Liver (tissue), 9 donors: ENCODE data around the gene KIAA0930. TPM values are rescaled to one million over a fixed set of nuclear protein-coding genes. Genes with fewer than 3 reads are reported as not detected.

ENCODE experiments used
- DNase-seq: peaks from one replicate; pipeline ENCODE4 v3.0.0-alpha.2; 2017; ENCODE audit warnings: low spot score
- H3K27ac ChIP-seq, 2 donors: one replicate each; pipeline ENCODE4 v1.7.0; 2013; ENCODE audit warnings: inconsistent platforms in 2 of 2, low read length in 2 of 2, control low read depth in 1 of 2, low read depth in 1 of 2, mild to moderate bottlenecking in 1 of 2
- H3K27me3 ChIP-seq, 4 donors: one replicate each; pipeline versions ENCODE4 v1.6.1 to v1.7.0; 2013; ENCODE audit warnings: low read length in 3 of 4, inconsistent platforms in 1 of 4, mild to moderate bottlenecking in 1 of 4, moderate library complexity in 1 of 4; ENCODE audit not compliant: control insufficient read depth in 4 of 4, insufficient read depth in 4 of 4
- H3K36me3 ChIP-seq, 4 donors: one replicate each; pipeline versions ENCODE4 v1.6.1 to v1.7.0; 2013; ENCODE audit warnings: low read length in 3 of 4, mild to moderate bottlenecking in 3 of 4, low read depth in 1 of 4, moderate library complexity in 1 of 4; ENCODE audit not compliant: control insufficient read depth in 4 of 4, insufficient read depth in 3 of 4
- H3K4me1 ChIP-seq, 4 donors: one replicate each; pipeline versions ENCODE4 v1.6.1 to v1.7.0; 2013; ENCODE audit warnings: low read length in 3 of 4, mild to moderate bottlenecking in 3 of 4, moderate library complexity in 1 of 4; ENCODE audit not compliant: control insufficient read depth in 4 of 4, insufficient read depth in 4 of 4
- H3K4me3 ChIP-seq, 3 donors: one replicate each; pipeline versions ENCODE4 v1.6.1 to v1.7.0; 2013; ENCODE audit warnings: low read length in 3 of 3, control low read depth in 1 of 3, low read depth in 1 of 3, mild to moderate bottlenecking in 1 of 3
- H3K9ac ChIP-seq, 2 donors: one replicate each; pipeline ENCODE4 v1.7.0; 2013; ENCODE audit warnings: low read length in 2 of 2, mild to moderate bottlenecking in 2 of 2, moderate library complexity in 2 of 2, control low read depth in 1 of 2, low read depth in 1 of 2
- H3K9me3 ChIP-seq, 4 donors: one replicate each; pipeline versions ENCODE4 v1.6.1 to v1.7.0; 2013; ENCODE audit warnings: low read length in 3 of 4; ENCODE audit not compliant: control insufficient read depth in 4 of 4
- CTCF ChIP-seq: fragments of 150-350 bp; IDR thresholded peaks from 2 replicates; pipeline ENCODE4 v1.5.1; 2017; ENCODE audit warnings: improper control_type of control experiment, low read depth, low read length; ENCODE audit not compliant: missing input control
- EGR1 ChIP-seq, 2 donors: IDR thresholded peaks; 2 replicates each; pipeline ENCODE4 v1.6.1; 2016 to 2018; ENCODE audit warnings: antibody characterized with exemption in 2 of 2, low read depth in 2 of 2
- FOXA1 ChIP-seq: IDR thresholded peaks from 2 replicates; pipeline ENCODE4 v1.6.1; 2016; ENCODE audit warnings: antibody characterized with exemption
- FOXA2 ChIP-seq: IDR thresholded peaks from 2 replicates; pipeline ENCODE4 v1.6.1; 2016; ENCODE audit warnings: antibody characterized with exemption
- GABPA ChIP-seq, 2 donors: IDR thresholded peaks in 1 of 2; conservative IDR thresholded peaks in 1 of 2; 2 replicates each; pipeline ENCODE4 v1.6.1; 2016; ENCODE audit warnings: antibody characterized with exemption in 2 of 2, mild to moderate bottlenecking in 1 of 2, moderate library complexity in 1 of 2
- HNF4A ChIP-seq, 2 donors: conservative IDR thresholded peaks; 2 replicates each; pipeline ENCODE4 v1.6.1; 2016; ENCODE audit warnings: antibody characterized with exemption in 2 of 2, mild to moderate bottlenecking in 2 of 2
- HNF4G ChIP-seq: IDR thresholded peaks from 2 replicates; pipeline ENCODE4 v1.6.1; 2016; ENCODE audit warnings: antibody characterized with exemption
- JUND ChIP-seq, 2 donors: IDR thresholded peaks; 2 replicates each; pipeline ENCODE4 v1.6.1; 2016; ENCODE audit warnings: antibody characterized with exemption in 2 of 2
- NR2F2 ChIP-seq: IDR thresholded peaks from 2 replicates; pipeline ENCODE4 v1.6.1; 2016; ENCODE audit warnings: antibody characterized with exemption
- RAD21 ChIP-seq, 2 donors: IDR thresholded peaks; 2 replicates each; pipeline ENCODE4 v1.6.1; 2016; ENCODE audit warnings: antibody characterized with exemption in 2 of 2, mild to moderate bottlenecking in 2 of 2
- RXRA ChIP-seq, 2 donors: IDR thresholded peaks; 2 replicates each; pipeline ENCODE4 v1.6.1; 2017 to 2018; ENCODE audit warnings: antibody characterized with exemption in 2 of 2, mild to moderate bottlenecking in 1 of 2
- SP1 ChIP-seq: IDR thresholded peaks from 2 replicates; pipeline ENCODE4 v1.6.1; 2018; ENCODE audit warnings: antibody characterized with exemption, mild to moderate bottlenecking
- TAF1 ChIP-seq: conservative IDR thresholded peaks from 2 replicates; pipeline ENCODE4 v1.6.1; 2016; ENCODE audit warnings: antibody characterized with exemption, mild to moderate bottlenecking
- YY1 ChIP-seq: IDR thresholded peaks from 2 replicates; pipeline ENCODE4 v1.6.1; 2016; ENCODE audit warnings: antibody characterized with exemption, mild to moderate bottlenecking
- WGBS: extraction: QIAGEN DNeasy Blood & Tissue Kit; methylation state at CpG from one replicate; pipeline ENCODE4 v1.1.7; 2013; 5-methylcytosine and 5-hydroxymethylcytosine counted together
- polyA plus RNA-seq, 2 donors: library from polyadenylated mRNA; stranded (reverse) in 1 of 2; unstranded in 1 of 2; fragments of 200-250 nt in 1 of 2; fragments of >200 nt in 1 of 2; fragmentation: Nextera tagmentation in 1 of 2; extraction: Ambion mirVana in 1 of 2; gene quantifications; one replicate each; pipeline versions ENCODE4 v1.2.1 to v1.2.3, GENCODE V29; 2013 to 2015
- total RNA-seq, 2 donors: library from RNA; depleted of rRNA; stranded (reverse); fragments of >200 nt; gene quantifications; one replicate each; pipeline ENCODE4 v1.2.3, GENCODE V29; 2014
- TF ChIP-seq, protein P1 (sequence below): IDR thresholded peaks from 2 replicates; pipeline ENCODE4 v1.6.1; 2016; ENCODE audit warnings: antibody characterized with exemption
- TF ChIP-seq, protein P2 (sequence below): IDR thresholded peaks from 2 replicates; pipeline ENCODE4 v1.6.1; 2016; ENCODE audit warnings: antibody characterized with exemption
- TF ChIP-seq, protein P3 (sequence below): IDR thresholded peaks from 2 replicates; pipeline ENCODE4 v1.6.1; 2016; ENCODE audit warnings: antibody characterized with exemption, mild to moderate bottlenecking
- TF ChIP-seq, protein P4 (sequence below): IDR thresholded peaks from 2 replicates; pipeline ENCODE4 v1.6.1; 2016; ENCODE audit warnings: antibody characterized with exemption
- donor health status: healthy.
- donor health status: healthy.
- donor health status: healthy.
- donor health status: healthy.
- donor health status: healthy.

The KIAA0930 gene
- total and polyA plus RNA-seq, 4 donors: 6.1 to 30.0 (median 17.6) TPM

GRCh38 chr22:45228401-45228754 is 12.3 kb downstream of the KIAA0930 start (continued):
- TF ChIP-seq, protein P1, sequence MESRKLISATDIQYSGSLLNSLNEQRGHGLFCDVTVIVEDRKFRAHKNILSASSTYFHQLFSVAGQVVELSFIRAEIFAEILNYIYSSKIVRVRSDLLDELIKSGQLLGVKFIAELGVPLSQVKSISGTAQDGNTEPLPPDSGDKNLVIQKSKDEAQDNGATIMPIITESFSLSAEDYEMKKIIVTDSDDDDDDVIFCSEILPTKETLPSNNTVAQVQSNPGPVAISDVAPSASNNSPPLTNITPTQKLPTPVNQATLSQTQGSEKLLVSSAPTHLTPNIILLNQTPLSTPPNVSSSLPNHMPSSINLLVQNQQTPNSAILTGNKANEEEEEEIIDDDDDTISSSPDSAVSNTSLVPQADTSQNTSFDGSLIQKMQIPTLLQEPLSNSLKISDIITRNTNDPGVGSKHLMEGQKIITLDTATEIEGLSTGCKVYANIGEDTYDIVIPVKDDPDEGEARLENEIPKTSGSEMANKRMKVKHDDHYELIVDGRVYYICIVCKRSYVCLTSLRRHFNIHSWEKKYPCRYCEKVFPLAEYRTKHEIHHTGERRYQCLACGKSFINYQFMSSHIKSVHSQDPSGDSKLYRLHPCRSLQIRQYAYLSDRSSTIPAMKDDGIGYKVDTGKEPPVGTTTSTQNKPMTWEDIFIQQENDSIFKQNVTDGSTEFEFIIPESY: no peak
- no peak for TF ChIP-seq CTCF
- TF ChIP-seq RAD21 (IDR thresholded peaks at IDR 0.05): no peak
- no peak for TF ChIP-seq HNF4A (conservative IDR thresholded peaks at IDR 0.05)
- no peak for TF ChIP-seq RXRA (IDR thresholded peaks at IDR 0.05)

DNA sequence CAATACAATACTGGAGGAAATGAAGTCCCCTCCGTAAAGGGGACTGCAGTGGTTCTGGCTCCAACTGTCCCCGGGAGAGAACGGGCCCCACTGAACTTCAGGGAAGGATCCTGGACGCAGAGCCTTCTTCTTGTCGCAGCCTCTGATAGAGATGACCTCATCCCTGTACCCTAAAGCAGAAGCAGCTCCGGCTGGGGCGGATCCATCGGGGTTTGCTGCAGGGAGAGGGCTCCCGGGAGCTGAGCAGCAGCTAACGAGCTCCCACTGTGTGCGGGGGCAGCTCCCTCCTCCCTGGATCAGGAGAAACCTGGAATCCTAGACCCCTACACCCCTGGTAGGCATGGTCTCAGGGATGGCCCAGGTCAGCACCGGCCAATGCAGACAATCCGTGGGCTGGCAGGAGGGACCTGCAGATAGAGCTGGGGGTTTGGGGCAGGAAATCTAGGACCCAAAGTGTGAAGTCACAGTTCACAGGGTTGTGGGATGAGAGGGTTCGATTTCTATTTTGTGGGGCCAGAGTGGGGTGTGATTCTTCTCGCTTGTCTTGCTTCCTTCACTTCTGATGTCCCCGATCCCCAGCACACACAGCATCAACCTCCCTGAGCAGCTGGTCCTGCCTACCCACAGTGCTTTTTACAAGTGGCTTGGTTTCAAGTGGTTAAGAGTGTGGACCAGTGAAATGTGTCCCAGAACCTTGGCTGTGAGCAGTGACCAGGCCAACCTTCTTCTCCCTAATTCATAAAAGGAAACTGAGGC is 12.9 kb downstream of the KIAA0930 start:
- no peak for DNase-seq
- Histone ChIP-seq H3K36me3 (no peaks in the 10 kb centered on the region), H3K4me1 (peaks cover 19 to 31% (median 27%) of the 10 kb centered on the region in 4 donors), H3K9me3 (no peaks in the 10 kb centered on the region), H3K4me3 (no peak overlapping the region), H3K27ac (peak overlapping the region in 1 of 2 donors; percentile 7), H3K27me3 (no peaks in the 10 kb centered on the region), H3K9ac (no peak overlapping the region)
- TF ChIP-seq EGR1 (IDR thresholded peaks at IDR 0.05; ENCODE audit: low read depth in 2 of 2): no peak
- TF ChIP-seq HNF4G: no peak
- TF ChIP-seq RAD21 (IDR thresholded peaks at IDR 0.05): no peak
- TF ChIP-seq GABPA (IDR thresholded peaks at IDR 0.05 in 1 of 2, conservative IDR thresholded peaks at IDR 0.05 in 1 of 2): no peak
- TF ChIP-seq, protein P2, sequence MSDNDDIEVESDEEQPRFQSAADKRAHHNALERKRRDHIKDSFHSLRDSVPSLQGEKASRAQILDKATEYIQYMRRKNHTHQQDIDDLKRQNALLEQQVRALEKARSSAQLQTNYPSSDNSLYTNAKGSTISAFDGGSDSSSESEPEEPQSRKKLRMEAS: no peak
- TF ChIP-seq TAF1: no peak
- no peak for TF ChIP-seq RXRA (IDR thresholded peaks at IDR 0.05)
- WGBS: 88% methylated on average over 16 of the region's 16 CpGs

DNA sequence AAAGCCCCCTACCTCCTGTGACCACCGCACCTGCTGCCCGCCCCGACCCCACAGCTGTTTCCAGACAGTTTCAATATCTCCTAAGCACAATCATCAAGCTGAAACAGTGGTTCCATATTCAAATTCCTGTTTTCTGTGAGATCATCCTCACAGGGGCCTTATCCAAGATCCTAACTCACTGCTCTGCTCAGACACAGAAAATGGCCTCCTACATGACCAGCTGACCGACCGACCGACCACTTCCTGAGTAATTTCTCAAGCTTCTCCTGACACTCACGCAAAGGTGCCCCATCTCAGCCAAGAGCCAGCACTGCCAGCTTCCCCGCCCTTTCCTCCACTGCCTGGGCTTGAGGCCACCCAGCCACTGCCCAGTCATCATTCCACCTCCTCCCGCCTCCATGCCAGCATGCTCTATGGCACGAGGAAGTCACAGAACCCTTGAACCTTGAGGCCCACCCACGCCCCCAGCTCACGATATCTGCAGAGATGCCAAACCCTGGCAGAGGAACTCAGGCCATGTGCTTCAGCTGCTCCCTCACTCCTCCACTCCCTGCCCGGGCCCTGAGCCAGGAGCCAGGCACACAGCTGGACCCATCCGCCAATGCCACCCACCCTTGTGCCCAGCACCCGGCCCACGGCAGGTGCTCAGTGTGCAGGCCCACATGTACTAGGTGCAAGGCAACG is 14.0 kb downstream of the KIAA0930 start:
- H3K27me3 ChIP-seq: no peaks in the 10 kb centered on the region
- no peak for DNase-seq
- H3K27ac ChIP-seq: peak overlapping the region; percentile 23 to 65
- no peaks in the 10 kb centered on the region for H3K36me3 ChIP-seq
- no peak overlapping the region for H3K9ac ChIP-seq
- no peak overlapping the region for H3K4me3 ChIP-seq
- no peaks in the 10 kb centered on the region for H3K9me3 ChIP-seq
- H3K4me1 ChIP-seq: peaks cover 19 to 31% (median 27%) of the 10 kb centered on the region in 4 donors
- 75% methylated on average over 17 of the region's 17 CpGs for WGBS
- TF ChIP-seq SP1 (no peak), JUND (IDR thresholded peaks at IDR 0.05) (no peak), RXRA (IDR thresholded peaks at IDR 0.05) (no peak), GABPA (IDR thresholded peaks at IDR 0.05 in 1 of 2, conservative IDR thresholded peaks at IDR 0.05 in 1 of 2) (no peak), EGR1 (IDR thresholded peaks at IDR 0.05; ENCODE audit: low read depth in 2 of 2) (no peak), RAD21 (IDR thresholded peaks at IDR 0.05) (no peak), FOXA1 (no peak), HNF4A (conservative IDR thresholded peaks at IDR 0.05) (no peak), TAF1 (no peak), HNF4G (no peak), YY1 (no peak), NR2F2 (no peak), FOXA2 (no peak)
- TF ChIP-seq, protein P3, sequence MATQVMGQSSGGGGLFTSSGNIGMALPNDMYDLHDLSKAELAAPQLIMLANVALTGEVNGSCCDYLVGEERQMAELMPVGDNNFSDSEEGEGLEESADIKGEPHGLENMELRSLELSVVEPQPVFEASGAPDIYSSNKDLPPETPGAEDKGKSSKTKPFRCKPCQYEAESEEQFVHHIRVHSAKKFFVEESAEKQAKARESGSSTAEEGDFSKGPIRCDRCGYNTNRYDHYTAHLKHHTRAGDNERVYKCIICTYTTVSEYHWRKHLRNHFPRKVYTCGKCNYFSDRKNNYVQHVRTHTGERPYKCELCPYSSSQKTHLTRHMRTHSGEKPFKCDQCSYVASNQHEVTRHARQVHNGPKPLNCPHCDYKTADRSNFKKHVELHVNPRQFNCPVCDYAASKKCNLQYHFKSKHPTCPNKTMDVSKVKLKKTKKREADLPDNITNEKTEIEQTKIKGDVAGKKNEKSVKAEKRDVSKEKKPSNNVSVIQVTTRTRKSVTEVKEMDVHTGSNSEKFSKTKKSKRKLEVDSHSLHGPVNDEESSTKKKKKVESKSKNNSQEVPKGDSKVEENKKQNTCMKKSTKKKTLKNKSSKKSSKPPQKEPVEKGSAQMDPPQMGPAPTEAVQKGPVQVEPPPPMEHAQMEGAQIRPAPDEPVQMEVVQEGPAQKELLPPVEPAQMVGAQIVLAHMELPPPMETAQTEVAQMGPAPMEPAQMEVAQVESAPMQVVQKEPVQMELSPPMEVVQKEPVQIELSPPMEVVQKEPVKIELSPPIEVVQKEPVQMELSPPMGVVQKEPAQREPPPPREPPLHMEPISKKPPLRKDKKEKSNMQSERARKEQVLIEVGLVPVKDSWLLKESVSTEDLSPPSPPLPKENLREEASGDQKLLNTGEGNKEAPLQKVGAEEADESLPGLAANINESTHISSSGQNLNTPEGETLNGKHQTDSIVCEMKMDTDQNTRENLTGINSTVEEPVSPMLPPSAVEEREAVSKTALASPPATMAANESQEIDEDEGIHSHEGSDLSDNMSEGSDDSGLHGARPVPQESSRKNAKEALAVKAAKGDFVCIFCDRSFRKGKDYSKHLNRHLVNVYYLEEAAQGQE: no peak
- TF ChIP-seq, protein P1: no peak
- TF ChIP-seq, protein P4, sequence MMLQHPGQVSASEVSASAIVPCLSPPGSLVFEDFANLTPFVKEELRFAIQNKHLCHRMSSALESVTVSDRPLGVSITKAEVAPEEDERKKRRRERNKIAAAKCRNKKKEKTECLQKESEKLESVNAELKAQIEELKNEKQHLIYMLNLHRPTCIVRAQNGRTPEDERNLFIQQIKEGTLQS: no peak
